Ascending aorta (tissue), 2 donors: ENCODE results near the gene TRIM6. TPM values are rescaled to one million over a fixed set of nuclear protein-coding genes. Genes with fewer than 3 reads are reported as not detected.

Experiments
- DNase-seq, 2 donors: peaks; one replicate each; pipeline ENCODE4 v3.0.0-alpha.2; 2019; ENCODE audit warnings: low spot score in 2 of 2
- H3K27ac ChIP-seq, 2 donors: fragments of 200-600 bp; sonication (generic); one replicate each; pipeline ENCODE4 v1.5.1; 2016 to 2017; ENCODE audit warnings: mild to moderate bottlenecking in 1 of 2
- H3K27me3 ChIP-seq: fragments of 200-600 bp; sonication (generic); one replicate; pipeline ENCODE4 v1.5.1; 2017
- H3K36me3 ChIP-seq, 2 donors: fragments of 200-600 bp; sonication (generic); one replicate each; pipeline ENCODE4 v1.5.1; 2016
- H3K4me1 ChIP-seq, 2 donors: fragments of 200-600 bp; sonication (generic); one replicate each; pipeline ENCODE4 v1.5.1; 2016 to 2017; ENCODE audit warnings: mild to moderate bottlenecking in 1 of 2
- H3K4me3 ChIP-seq, 2 donors: fragments of 200-600 bp; sonication (generic); one replicate each; pipeline ENCODE4 v1.5.1; 2016 to 2017; ENCODE audit warnings: mild to moderate bottlenecking in 1 of 2
- H3K9me3 ChIP-seq, 2 donors: fragments of 200-600 bp; sonication (generic); one replicate each; pipeline ENCODE4 v1.5.1; 2016
- intact Hi-C: fragments of 100-400 bp; cut with DNase I; formaldehyde crosslinking; loops from one replicate; pipeline ENCODE4 v1.15.1; 2023
- total RNA-seq: library from RNA; depleted of rRNA; stranded (reverse); fragments of >200 nt; gene quantifications from one replicate; pipeline ENCODE4 v1.1.0, GENCODE V29; 2016
- TF ChIP-seq, protein P1 (sequence below), 3 experiments: fragments of 200-600 bp in 2 of 3; fragments of 450-650 bp in 1 of 3; sonication (generic) in 2 of 3; IDR thresholded peaks; one replicate each; pipeline ENCODE4 v1.5.1; 2016 to 2019; ENCODE audit warnings: antibody characterized with exemption in 3 of 3, mild to moderate bottlenecking in 1 of 3, moderate library complexity in 1 of 3

The TRIM6 gene, protein sequence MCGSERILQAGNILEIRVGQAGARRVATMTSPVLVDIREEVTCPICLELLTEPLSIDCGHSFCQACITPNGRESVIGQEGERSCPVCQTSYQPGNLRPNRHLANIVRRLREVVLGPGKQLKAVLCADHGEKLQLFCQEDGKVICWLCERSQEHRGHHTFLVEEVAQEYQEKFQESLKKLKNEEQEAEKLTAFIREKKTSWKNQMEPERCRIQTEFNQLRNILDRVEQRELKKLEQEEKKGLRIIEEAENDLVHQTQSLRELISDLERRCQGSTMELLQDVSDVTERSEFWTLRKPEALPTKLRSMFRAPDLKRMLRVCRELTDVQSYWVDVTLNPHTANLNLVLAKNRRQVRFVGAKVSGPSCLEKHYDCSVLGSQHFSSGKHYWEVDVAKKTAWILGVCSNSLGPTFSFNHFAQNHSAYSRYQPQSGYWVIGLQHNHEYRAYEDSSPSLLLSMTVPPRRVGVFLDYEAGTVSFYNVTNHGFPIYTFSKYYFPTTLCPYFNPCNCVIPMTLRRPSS
- total RNA-seq: 0.64 TPM

DNA sequence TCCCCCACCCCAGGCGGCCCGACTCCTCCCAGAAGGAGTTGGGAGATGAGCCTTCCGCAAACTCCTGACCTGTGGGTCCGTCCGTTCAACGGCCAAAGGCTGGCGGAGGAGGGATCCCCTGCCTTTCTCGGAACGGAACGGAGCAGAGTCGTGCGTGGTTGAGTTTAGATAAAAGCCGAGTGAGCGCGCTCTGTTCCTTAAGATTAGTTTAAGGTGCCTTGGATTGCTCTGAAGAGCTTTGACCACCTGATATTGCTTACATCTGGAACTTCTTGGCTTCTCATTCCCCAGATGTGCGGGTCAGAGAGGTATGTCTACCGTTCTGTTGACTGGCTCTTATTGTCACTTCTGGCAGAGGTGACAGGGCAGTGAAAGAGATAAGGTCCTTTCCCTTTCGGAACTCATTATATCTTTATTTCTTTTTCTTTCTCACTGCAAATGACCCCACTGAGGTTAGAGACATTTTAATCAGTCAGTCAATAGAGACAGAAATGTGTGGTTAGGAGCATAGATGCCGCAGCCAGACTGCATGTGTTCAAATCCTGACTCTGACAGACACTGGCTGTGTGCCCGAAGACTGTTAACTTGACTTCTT is at the start of gene TRIM6:
TRIM6 (plus strand) TSS at position 31 of the 595 bp plus-strand sequence; CDS start at position 292, 261 bp downstream.
- peak within 1 kb of the TSS; percentile 69 to 81 for H3K4me3 ChIP-seq
- no peaks in the 10 kb centered on the region for H3K36me3 ChIP-seq
- peaks cover 5% of the 10 kb centered on the region in 2 donors for H3K4me1 ChIP-seq
- no peaks in the 10 kb centered on the region for H3K27me3 ChIP-seq
- TF ChIP-seq, protein P1, sequence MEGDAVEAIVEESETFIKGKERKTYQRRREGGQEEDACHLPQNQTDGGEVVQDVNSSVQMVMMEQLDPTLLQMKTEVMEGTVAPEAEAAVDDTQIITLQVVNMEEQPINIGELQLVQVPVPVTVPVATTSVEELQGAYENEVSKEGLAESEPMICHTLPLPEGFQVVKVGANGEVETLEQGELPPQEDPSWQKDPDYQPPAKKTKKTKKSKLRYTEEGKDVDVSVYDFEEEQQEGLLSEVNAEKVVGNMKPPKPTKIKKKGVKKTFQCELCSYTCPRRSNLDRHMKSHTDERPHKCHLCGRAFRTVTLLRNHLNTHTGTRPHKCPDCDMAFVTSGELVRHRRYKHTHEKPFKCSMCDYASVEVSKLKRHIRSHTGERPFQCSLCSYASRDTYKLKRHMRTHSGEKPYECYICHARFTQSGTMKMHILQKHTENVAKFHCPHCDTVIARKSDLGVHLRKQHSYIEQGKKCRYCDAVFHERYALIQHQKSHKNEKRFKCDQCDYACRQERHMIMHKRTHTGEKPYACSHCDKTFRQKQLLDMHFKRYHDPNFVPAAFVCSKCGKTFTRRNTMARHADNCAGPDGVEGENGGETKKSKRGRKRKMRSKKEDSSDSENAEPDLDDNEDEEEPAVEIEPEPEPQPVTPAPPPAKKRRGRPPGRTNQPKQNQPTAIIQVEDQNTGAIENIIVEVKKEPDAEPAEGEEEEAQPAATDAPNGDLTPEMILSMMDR (IDR thresholded peaks at IDR 0.05): no peak
- no peaks in the 10 kb centered on the region for H3K9me3 ChIP-seq
- peak within 1 kb of the TSS; percentile 70 to 77 for H3K27ac ChIP-seq
- intact Hi-C loops: loop anchor here (2.0 to 10.0 kb wide), 2 partner anchors 88 to 992 kb away; partner anchors contain the start of genes TRIM5 and TRIM68
- peak in 1 of 2 donors; percentile 72 for DNase-seq

DNA sequence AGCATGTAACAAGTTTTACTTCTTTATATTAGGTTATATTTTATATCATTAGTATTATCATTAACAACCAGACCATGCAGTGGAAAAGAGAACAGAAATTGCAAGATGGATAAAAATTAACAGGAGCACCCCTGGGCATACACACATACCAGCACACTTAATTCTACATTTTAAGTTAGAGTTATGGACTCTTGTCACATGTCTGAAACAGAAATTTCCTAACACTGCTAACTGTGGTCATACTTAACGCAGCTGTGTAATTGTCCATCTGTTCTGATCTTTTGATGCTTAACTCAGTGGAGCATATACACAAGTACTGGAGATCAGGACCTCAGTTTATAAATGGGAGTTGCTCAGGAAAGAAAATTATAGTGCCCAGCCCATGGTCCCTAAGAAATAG is 48.5 kb upstream of the TRIM6 start:
- TF ChIP-seq, protein P1 (IDR thresholded peaks at IDR 0.05): no peak
- no peaks in the 10 kb centered on the region for H3K27me3 ChIP-seq
- H3K4me1 ChIP-seq: no peaks in the 10 kb centered on the region
- no peak for DNase-seq
- H3K4me3 ChIP-seq: no peak overlapping the region
- intact Hi-C loops: no loop called here
- H3K36me3 ChIP-seq: no peaks in the 10 kb centered on the region
- H3K9me3 ChIP-seq: no peaks in the 10 kb centered on the region
- H3K27ac ChIP-seq: no peak overlapping the region

DNA sequence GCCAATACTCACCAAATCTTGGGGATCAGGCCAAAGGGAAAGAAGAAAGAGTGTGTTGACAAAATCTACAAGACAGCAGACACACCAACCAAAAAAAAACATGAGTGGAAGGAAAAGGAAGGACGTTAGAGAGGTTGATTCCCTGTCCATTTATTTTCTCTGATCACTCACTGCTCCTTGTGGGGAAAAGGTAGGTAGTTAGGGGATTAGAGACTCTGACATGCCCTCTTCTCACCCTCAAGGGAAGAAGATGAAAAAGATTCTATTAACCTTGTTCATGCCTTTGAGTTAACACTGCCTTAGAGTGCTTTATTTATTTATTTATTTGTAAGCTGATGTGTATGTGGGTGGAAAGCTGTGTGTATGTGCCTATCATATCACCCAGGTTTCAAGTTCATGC is 48.0 kb upstream of the TRIM6 start, which contains the start of gene OR52H1:
OR52H1 (minus strand) TSS at position 101 of the 400 bp plus-strand sequence. CDS start 3,035 bp downstream, outside the sequence.
- Histone ChIP-seq H3K27me3 (no peaks in the 10 kb centered on the region), H3K27ac (no peak within 1 kb of the TSS), H3K4me1 (no peaks in the 10 kb centered on the region), H3K9me3 (no peaks in the 10 kb centered on the region), H3K36me3 (no peaks in the 10 kb centered on the region), H3K4me3 (no peak within 1 kb of the TSS)
- TF ChIP-seq, protein P1 (IDR thresholded peaks at IDR 0.05): no peak
- intact Hi-C loops: no loop called here
- no peak for DNase-seq

DNA sequence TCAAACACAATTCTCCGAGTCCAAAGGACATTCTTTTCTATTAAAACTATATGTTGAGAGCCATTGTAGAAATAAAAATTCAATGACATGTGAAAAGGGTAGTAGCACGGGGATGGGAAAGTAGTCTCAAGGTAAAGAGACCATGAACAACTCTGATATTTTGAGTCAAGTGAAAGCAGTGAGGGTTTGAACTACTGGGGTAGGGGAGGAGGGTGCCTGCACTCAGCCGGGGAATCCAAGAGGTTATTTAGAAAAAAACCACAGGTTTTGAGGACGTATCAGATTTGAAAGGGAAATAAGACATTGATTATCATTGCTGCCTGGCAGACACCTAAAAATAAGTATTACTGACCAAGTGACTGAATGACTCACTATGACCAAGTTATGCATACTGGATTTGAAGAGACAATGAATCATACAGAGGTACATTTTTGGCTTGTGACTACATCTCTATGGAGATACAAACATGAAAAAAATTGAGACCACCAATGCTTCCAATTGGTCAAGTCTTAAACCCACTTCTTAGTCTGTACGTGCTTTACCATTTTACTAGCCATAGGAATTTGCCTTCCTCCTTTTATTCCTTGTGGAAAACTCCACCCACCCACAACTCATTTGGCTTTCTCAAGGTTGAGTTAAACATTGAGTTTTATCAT is 45.9 kb upstream of the TRIM6 start:
- Histone ChIP-seq H3K27me3 (no peaks in the 10 kb centered on the region), H3K36me3 (no peaks in the 10 kb centered on the region), H3K4me3 (no peak overlapping the region), H3K4me1 (no peaks in the 10 kb centered on the region), H3K9me3 (no peaks in the 10 kb centered on the region), H3K27ac (no peak overlapping the region)
- TF ChIP-seq, protein P1 (IDR thresholded peaks at IDR 0.05): no peak
- DNase-seq: no peak
- intact Hi-C loops: no loop called here

DNA sequence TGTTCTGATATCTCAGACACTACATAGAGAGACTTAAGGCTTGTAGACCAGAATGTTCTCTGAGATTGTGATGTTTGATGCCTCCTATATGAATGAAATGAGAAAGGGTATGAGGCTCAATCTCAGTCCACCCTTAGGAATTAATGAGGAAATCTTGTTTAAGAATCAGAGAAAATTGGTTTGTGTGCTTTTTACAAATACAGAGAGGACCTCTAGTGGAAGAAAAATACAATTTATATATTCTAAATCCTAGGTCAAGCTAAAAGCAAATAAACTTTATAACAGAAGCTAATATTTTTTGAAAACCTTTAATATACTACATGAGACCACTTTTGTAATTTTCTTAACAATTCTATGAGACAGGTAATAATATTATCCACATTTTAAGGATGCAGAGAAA is 43.1 kb upstream of the TRIM6 start:
- no peak overlapping the region for H3K4me3 ChIP-seq
- H3K9me3 ChIP-seq: no peaks in the 10 kb centered on the region
- TF ChIP-seq, protein P1 (IDR thresholded peaks at IDR 0.05): peak in 1 of 3 experiments; percentile 18
- H3K4me1 ChIP-seq: no peaks in the 10 kb centered on the region
- no peak overlapping the region for H3K27ac ChIP-seq
- no peaks in the 10 kb centered on the region for H3K36me3 ChIP-seq
- intact Hi-C loops: no loop called here
- H3K27me3 ChIP-seq: no peaks in the 10 kb centered on the region
- DNase-seq: no peak
